PFSK-1 (cell line): ENCODE results near the gene VAV2.

Experiments used
- FOXP2 ChIP-seq: optimal IDR thresholded peaks from 2 replicates; pipeline ENCODE3; 2011; ENCODE audit warnings: borderline replicate concordance, control low read depth, inconsistent platforms; ENCODE audit not compliant: insufficient read depth; ENCODE audit errors: extremely low read length, extremely low read depth
- POLR2AphosphoS5 ChIP-seq: IDR thresholded peaks from 2 replicates; pipeline ENCODE4 v1.6.1; 2012; ENCODE audit warnings: low read depth, mild to moderate bottlenecking, control low read depth, low read length, moderate library complexity
- SIN3A ChIP-seq: IDR thresholded peaks from 2 replicates; pipeline ENCODE4 v1.6.1; 2012; ENCODE audit warnings: mild to moderate bottlenecking, low read length, moderate library complexity, borderline replicate concordance; ENCODE audit not compliant: insufficient read depth
- TAF1 ChIP-seq: IDR thresholded peaks from 2 replicates; pipeline ENCODE4 v1.6.1; 2012; ENCODE audit warnings: low read length, control low read depth, borderline replicate concordance; ENCODE audit not compliant: insufficient read depth
- TF ChIP-seq, protein P1 (sequence below), 2 experiments: IDR thresholded peaks; 2 replicates each; pipeline versions ENCODE4 v1.6.1 to v1.8.0; 2011 to 2012; ENCODE audit warnings: low read depth in 2 of 2, low read length in 2 of 2, control low read depth in 1 of 2, inconsistent platforms in 1 of 2, mild to moderate bottlenecking in 1 of 2, moderate library complexity in 1 of 2; ENCODE audit not compliant: insufficient read depth in 1 of 2

The VAV2 gene

DNA sequence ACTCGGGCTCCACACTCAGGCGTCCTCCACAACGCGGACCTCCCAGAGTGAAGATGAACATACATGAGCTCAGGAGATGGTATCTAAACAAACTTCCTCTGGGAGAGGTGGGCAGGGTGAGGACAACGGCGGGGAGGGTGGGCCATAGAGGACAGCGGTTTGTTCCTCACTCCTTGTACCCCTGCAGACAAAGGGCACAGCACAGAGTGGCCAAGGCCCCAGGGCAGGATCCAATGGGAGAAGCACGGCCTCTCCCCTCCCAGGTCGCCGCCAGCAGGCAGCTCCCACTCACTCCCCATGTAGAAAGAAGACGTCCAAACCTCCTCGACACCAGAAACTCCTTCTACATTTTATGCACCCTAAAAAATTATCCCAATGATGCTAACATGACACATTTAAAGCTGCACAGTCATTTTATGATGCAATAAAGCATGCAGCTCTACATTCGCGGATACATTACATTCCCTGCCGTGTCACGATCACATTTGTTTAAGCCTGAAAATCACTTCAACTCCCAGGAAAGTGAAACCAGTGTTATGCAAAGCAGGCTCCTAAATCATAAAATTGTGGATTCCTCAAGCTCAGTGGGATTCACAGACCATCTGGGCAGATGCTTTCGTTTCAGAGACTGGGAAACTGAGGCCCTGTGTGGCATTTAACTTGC, 166.4 kb downstream of the VAV2 start:
- TF ChIP-seq, protein P1, sequence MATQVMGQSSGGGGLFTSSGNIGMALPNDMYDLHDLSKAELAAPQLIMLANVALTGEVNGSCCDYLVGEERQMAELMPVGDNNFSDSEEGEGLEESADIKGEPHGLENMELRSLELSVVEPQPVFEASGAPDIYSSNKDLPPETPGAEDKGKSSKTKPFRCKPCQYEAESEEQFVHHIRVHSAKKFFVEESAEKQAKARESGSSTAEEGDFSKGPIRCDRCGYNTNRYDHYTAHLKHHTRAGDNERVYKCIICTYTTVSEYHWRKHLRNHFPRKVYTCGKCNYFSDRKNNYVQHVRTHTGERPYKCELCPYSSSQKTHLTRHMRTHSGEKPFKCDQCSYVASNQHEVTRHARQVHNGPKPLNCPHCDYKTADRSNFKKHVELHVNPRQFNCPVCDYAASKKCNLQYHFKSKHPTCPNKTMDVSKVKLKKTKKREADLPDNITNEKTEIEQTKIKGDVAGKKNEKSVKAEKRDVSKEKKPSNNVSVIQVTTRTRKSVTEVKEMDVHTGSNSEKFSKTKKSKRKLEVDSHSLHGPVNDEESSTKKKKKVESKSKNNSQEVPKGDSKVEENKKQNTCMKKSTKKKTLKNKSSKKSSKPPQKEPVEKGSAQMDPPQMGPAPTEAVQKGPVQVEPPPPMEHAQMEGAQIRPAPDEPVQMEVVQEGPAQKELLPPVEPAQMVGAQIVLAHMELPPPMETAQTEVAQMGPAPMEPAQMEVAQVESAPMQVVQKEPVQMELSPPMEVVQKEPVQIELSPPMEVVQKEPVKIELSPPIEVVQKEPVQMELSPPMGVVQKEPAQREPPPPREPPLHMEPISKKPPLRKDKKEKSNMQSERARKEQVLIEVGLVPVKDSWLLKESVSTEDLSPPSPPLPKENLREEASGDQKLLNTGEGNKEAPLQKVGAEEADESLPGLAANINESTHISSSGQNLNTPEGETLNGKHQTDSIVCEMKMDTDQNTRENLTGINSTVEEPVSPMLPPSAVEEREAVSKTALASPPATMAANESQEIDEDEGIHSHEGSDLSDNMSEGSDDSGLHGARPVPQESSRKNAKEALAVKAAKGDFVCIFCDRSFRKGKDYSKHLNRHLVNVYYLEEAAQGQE (IDR thresholded peaks at IDR 0.05; ENCODE audit: insufficient read depth in 1 of 2, low read depth in 2 of 2, low read length in 2 of 2): no peak
- TF ChIP-seq FOXP2: no peak
- no peak for TF ChIP-seq POLR2AphosphoS5
- no peak for TF ChIP-seq TAF1
- no peak for TF ChIP-seq SIN3A

DNA sequence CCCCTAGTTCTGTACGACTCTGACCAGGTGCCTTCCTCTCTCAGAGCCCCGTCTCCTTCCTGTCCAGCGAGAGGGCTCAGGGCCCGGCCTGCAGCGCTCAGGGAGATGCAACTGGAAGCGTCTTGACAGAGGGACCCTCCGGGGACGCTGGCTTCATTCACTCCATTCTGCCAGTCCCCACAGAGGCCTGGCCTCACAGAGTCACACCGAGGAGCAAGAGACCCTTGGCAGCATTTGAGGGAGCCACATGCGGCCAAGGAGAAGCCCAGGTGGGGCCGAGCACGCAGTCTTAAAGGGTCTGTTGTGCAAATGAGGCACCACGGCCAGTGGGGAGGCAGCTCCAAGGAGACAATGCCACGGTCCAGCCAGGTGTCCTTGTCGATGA, 167.3 kb downstream of the VAV2 start:
- TF ChIP-seq, protein P1 (IDR thresholded peaks at IDR 0.05; ENCODE audit: insufficient read depth in 1 of 2, low read depth in 2 of 2, low read length in 2 of 2): no peak
- TF ChIP-seq TAF1 (no peak), SIN3A (no peak), POLR2AphosphoS5 (no peak), FOXP2 (no peak)

DNA sequence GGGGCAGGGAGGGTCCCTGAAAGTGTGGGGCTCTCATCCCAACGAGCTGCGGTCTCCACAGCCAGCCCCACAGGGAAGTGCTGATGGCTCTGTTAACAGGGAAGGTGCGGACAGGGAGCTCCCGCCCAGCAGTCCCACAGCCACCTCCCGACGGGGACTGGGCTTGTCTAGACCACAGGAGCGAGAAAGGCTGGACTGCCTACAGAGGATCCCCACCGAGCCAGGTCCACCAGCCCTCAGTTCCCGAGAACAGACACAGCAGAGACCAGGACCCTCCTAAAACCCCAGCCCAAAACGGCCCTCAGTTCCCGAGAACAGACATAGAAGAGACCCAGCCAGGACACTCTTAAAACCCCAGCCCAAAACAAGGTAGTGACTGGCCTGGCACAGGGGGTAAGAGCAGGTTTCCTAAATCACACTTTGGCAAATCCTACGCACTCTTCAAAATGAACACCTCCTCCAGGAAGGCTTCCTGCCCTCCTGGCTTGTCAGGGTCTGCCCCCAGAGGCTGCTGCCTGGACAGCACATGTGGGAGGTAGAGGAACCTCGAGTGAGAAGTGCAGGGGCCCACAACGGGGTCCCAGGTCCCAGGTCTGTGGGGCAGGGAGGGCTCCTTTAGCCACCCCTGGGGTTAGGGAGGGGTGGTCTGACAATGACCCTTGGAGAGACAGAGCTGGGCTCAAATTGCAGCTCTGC, 167.9 kb downstream of the VAV2 start:
- TF ChIP-seq, protein P1 (IDR thresholded peaks at IDR 0.05; ENCODE audit: insufficient read depth in 1 of 2, low read depth in 2 of 2, low read length in 2 of 2): no peak
- no peak for TF ChIP-seq SIN3A
- TF ChIP-seq FOXP2: no peak
- TF ChIP-seq POLR2AphosphoS5: no peak
- TF ChIP-seq TAF1: no peak

DNA sequence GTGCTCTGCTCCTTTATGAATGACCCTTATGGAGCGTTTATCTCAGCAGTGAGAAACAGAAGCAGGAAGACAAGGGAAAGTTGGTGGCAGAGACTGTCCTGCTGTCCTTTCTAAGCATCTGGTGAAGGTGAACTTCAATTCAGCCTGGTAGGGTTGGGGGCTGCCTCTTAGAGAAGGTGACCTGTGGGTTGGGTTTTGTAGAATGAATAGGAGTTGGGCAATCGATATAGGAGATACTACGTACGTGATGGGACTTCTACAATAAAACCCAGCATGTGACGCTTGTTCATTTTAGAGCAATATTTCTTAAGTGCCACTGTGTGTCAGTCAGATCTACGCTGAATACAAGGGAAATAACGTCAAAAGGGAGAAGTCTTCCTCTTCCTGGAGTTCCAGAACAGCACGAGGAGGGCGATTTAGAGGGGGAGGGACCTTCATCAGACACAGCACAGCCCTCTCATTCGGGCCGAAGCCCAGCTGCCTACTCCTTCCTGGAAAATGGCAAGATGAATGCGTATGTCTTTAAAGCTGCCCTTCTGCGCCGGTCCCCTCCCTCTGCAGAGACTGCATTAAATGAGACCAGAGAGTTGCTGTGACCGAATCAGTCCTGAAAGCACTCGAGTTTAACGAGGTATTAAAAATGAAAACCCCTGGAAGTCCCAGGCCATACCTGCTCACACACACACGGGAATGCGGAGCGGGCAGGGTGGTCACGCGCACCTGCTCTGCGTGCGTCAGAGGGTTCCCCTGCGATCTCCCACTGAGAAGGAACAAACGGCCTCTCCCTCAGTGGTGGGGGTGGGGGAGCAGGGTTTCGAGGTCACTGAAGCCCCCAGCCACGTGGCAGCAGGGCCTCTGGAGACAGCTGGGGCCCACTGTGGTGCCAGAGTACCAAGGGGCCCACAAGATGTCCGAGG, 168.7 kb downstream of the VAV2 start:
- TF ChIP-seq TAF1: no peak
- TF ChIP-seq FOXP2: no peak
- TF ChIP-seq, protein P1 (IDR thresholded peaks at IDR 0.05; ENCODE audit: insufficient read depth in 1 of 2, low read depth in 2 of 2, low read length in 2 of 2): no peak
- no peak for TF ChIP-seq POLR2AphosphoS5
- no peak for TF ChIP-seq SIN3A
